K562 (cell line): ENCODE measurements around the gene HOTAIR. TPM values are rescaled to one million over a fixed set of nuclear protein-coding genes. Genes with fewer than 3 reads are reported as not detected.

Source experiments
- CTBP1 ChIP-seq: fragments of 450-650 bp; IDR thresholded peaks from 2 replicates; pipeline ENCODE4 v1.6.1; 2016; ENCODE audit warnings: borderline replicate concordance
- JUN ChIP-seq, 2 experiments: sonication (generic) in 1 of 2; formaldehyde crosslinking in 1 of 2; IDR thresholded peaks; 2 replicates each; pipeline versions ENCODE4 v1.6.1 to v1.8.0; 2012 to 2022; ENCODE audit warnings: borderline replicate concordance in 2 of 2, mild to moderate bottlenecking in 2 of 2, improper control_type of control experiment in 1 of 2, low read depth in 1 of 2, low read length in 1 of 2, missing genetic modification reagents in 1 of 2
- KLF1 ChIP-seq: fragments of 450-650 bp; IDR thresholded peaks from 2 replicates; pipeline ENCODE4 v1.6.1; 2016; ENCODE audit warnings: missing genetic modification characterization, missing compliant biosample characterization
- MCM7 ChIP-seq, 2 experiments: fragments of 450-650 bp; IDR thresholded peaks; 2 replicates each; pipeline ENCODE4 v1.6.1; 2016 to 2018
- MEF2A ChIP-seq: IDR thresholded peaks from 2 replicates; pipeline ENCODE4 v1.6.1; 2011; ENCODE audit warnings: low read depth, mild to moderate bottlenecking, low read length, moderate library complexity; ENCODE audit not compliant: control insufficient read depth
- NCOR1 ChIP-seq: fragments of 450-650 bp; IDR thresholded peaks from 2 replicates; pipeline ENCODE4 v1.6.1; 2016; ENCODE audit warnings: mild to moderate bottlenecking, moderate library complexity
- NFXL1 ChIP-seq: fragments of 450-650 bp; formaldehyde crosslinking; IDR thresholded peaks from 2 replicates; pipeline ENCODE4 v1.4.0; 2021; ENCODE audit warnings: mild to moderate bottlenecking
- NR1H2 ChIP-seq: sonication (generic); formaldehyde crosslinking; IDR thresholded peaks from 2 replicates; pipeline ENCODE4 v1.4.0; 2020; ENCODE audit warnings: mild to moderate bottlenecking, missing genetic modification reagents
- OTX1 ChIP-seq: fragments of 450-650 bp; formaldehyde crosslinking; IDR thresholded peaks from 2 replicates; pipeline ENCODE4 v1.4.0; 2022; ENCODE audit warnings: mild to moderate bottlenecking
- PCBP1 ChIP-seq: fragments of 200-400 bp; formaldehyde crosslinking; IDR thresholded peaks from 2 replicates; pipeline ENCODE4 v1.6.1; 2018; ENCODE audit warnings: mild to moderate bottlenecking, low read depth, low read length; ENCODE audit not compliant: poor library complexity, severe bottlenecking
- POLR2AphosphoS2 ChIP-seq: IDR thresholded peaks from 2 replicates; pipeline ENCODE4 v1.6.1; 2012; ENCODE audit warnings: low read length, improper control_type of control experiment
- RB1 ChIP-seq: fragments of 450-650 bp; IDR thresholded peaks from 2 replicates; pipeline ENCODE4 v1.6.1; 2017; ENCODE audit warnings: low read depth, mild to moderate bottlenecking
- RUNX1 ChIP-seq: sonication (generic); IDR thresholded peaks from 2 replicates; pipeline ENCODE4 v1.6.1; 2016; ENCODE audit warnings: antibody characterized with exemption, low read depth
- ZNF644 ChIP-seq: fragments of 200-800 bp; sonication (Bioruptor generic); IDR thresholded peaks from 2 replicates; pipeline ENCODE4 v1.6.1; 2016; ENCODE audit warnings: low read depth, missing genetic modification characterization, missing compliant biosample characterization
- ZNF668 ChIP-seq: fragments of 250-450 bp; sonication (Bioruptor Pico); IDR thresholded peaks from 2 replicates; pipeline ENCODE4 v1.8.0; 2022; ENCODE audit warnings: mild to moderate bottlenecking, inconsistent platforms
- ZZZ3 ChIP-seq: fragments of 450-650 bp; IDR thresholded peaks from 2 replicates; pipeline ENCODE4 v1.6.1; 2016; ENCODE audit warnings: antibody characterized with exemption, mild to moderate bottlenecking, moderate library complexity
- polyA plus RNA-seq, 8 experiments: library from polyadenylated mRNA; depleted of rRNA in 4 of 8; stranded (reverse) in 5 of 8; unstranded in 3 of 8; fragments of >200 nt; fragmentation: Nextera tagmentation in 2 of 8; fragmentation: Illumina TruSeq in 1 of 8; extraction: Ambion mirVana in 2 of 8; extraction: Trizol in 1 of 8; gene quantifications; 2 replicates each; pipeline versions ENCODE4 v1.2.1 to v1.2.3, GENCODE V29; 2011 to 2014; ENCODE audit warnings: inconsistent platforms in 1 of 8, missing spikeins in 1 of 8
- total RNA-seq, 7 experiments: library from RNA; depleted of rRNA in 6 of 7; stranded (reverse); fragments of >200 nt in 6 of 7; fragmentation: Illumina TruSeq in 2 of 7; extraction: Trizol in 2 of 7; gene quantifications; 2 replicates each; pipeline versions ENCODE4 v1.2.1 to v1.2.3, GENCODE V29; 2011 to 2021; ENCODE audit warnings: low replicate concordance in 1 of 7
- TF ChIP-seq, protein P1 (sequence below): sonication (generic); formaldehyde crosslinking; IDR thresholded peaks from 2 replicates; pipeline ENCODE4 v1.8.0; 2022; ENCODE audit warnings: missing genetic modification reagents, mild to moderate bottlenecking, moderate library complexity, borderline replicate concordance
- TF ChIP-seq, protein P2 (sequence below): sonication (generic); formaldehyde crosslinking; IDR thresholded peaks from 2 replicates; pipeline ENCODE4 v1.8.0; 2022; ENCODE audit warnings: mild to moderate bottlenecking, missing genetic modification reagents
- TF ChIP-seq, protein P3 (sequence below): fragments of 250-450 bp; sonication (Bioruptor Pico); IDR thresholded peaks from 2 replicates; pipeline ENCODE4 v1.4.0; 2020; ENCODE audit warnings: borderline replicate concordance
- TF ChIP-seq, protein P4 (sequence below): sonication (generic); formaldehyde crosslinking; IDR thresholded peaks from 2 replicates; pipeline ENCODE4 v1.9.0; 2022; ENCODE audit warnings: mild to moderate bottlenecking, missing genetic modification reagents

Gene HOTAIR
- total and polyA plus RNA-seq, 9 of the 15 experiments (the other 6 are each of a cell fraction or from before 2014, with no cell fraction given): 0.04 TPM; not detected in 8

DNA sequence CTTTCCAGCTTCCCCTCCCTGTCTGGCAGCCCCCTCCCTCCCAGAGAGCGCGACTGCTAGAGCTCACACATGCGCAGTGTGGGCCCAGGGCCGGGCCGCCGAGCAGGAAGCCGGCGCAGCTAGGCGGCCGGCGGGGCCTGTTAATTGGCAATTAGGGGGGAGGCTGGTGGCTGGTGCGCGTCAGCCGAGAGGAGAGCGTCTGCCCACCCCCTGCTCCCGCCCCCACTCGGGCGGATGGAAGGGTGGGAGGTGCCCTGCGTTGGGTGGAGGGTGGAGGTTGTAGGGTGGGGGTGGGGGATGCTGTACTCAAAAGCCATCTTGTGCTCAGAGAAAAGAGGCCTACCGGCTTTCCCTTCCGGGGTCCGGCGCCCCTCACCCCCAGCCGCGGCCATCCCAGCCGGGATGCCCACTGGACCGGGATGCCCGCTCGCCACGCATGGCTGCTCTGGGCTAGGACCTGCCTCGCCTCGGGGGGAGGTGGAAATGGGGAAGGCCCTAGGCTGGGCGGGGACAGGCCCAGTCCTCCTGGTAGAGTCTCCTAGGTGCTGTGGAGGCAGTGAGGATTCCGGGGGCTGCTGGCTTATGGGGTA, 43.2 kb upstream of the HOTAIR start (continued):
- TF ChIP-seq OTX1 (CRISPR knock-in tag) (0 out of 2 replicates have a peak, but pooled peaks have one; percentile 4), NR1H2 (CRISPR knock-in tag) (no peak), MEF2A (no peak), ZNF668 (no peak), JUN (IDR thresholded peaks at IDR 0.05; ENCODE audit: borderline replicate concordance, low read depth, low read length) (no peak), JUN (CRISPR knock-in tag; IDR thresholded peaks at IDR 0.05; ENCODE audit: borderline replicate concordance) (no peak), KLF1 (tag) (no peak), RUNX1 (no peak), CTBP1 (0 out of 2 replicates have a peak, but pooled peaks have one; percentile 27), NFXL1 (CRISPR knock-in tag) (no peak), PCBP1 (peak; percentile 49), MCM7 (IDR thresholded peaks at IDR 0.05) (no peak), ZNF644 (tag) (no peak), RB1 (peak; percentile 16; the same call in 1 of the 2 replicates), ZZZ3 (no peak), POLR2AphosphoS2 (no peak), NCOR1 (peak; percentile 41; the same call in 1 of the 2 replicates)
- TF ChIP-seq, protein P1, sequence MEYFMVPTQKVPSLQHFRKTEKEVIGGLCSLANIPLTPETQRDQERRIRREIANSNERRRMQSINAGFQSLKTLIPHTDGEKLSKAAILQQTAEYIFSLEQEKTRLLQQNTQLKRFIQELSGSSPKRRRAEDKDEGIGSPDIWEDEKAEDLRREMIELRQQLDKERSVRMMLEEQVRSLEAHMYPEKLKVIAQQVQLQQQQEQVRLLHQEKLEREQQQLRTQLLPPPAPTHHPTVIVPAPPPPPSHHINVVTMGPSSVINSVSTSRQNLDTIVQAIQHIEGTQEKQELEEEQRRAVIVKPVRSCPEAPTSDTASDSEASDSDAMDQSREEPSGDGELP (CRISPR knock-in tag): peak; percentile 78
- TF ChIP-seq, protein P2, sequence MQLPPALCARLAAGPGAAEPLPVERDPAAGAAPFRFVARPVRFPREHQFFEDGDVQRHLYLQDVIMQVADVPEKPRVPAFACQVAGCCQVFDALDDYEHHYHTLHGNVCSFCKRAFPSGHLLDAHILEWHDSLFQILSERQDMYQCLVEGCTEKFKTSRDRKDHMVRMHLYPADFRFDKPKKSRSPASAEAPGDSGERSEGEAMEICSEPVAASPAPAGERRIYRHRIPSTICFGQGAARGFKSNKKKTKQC (CRISPR knock-in tag): peak; percentile 57; the same call in 1 of the 2 replicates
- TF ChIP-seq, protein P3, sequence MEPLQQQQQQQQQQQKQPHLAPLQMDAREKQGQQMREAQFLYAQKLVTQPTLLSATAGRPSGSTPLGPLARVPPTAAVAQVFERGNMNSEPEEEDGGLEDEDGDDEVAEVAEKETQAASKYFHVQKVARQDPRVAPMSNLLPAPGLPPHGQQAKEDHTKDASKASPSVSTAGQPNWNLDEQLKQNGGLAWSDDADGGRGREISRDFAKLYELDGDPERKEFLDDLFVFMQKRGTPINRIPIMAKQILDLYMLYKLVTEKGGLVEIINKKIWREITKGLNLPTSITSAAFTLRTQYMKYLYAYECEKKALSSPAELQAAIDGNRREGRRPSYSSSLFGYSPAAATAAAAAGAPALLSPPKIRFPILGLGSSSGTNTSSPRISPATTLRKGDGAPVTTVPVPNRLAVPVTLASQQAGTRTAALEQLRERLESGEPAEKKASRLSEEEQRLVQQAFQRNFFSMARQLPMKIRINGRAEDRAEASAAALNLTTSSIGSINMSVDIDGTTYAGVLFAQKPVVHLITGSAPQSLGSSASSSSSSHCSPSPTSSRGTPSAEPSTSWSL (CRISPR knock-in tag): no peak
- TF ChIP-seq, protein P4, sequence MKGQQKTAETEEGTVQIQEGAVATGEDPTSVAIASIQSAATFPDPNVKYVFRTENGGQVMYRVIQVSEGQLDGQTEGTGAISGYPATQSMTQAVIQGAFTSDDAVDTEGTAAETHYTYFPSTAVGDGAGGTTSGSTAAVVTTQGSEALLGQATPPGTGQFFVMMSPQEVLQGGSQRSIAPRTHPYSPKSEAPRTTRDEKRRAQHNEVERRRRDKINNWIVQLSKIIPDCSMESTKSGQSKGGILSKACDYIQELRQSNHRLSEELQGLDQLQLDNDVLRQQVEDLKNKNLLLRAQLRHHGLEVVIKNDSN (CRISPR knock-in tag): no peak
- TF ChIP-seq, all 486 proteins: peak for 77
